Measurements from ENCODE around the gene LBX2.
"Not testable (repeated sequence)": the region's sequence is repeated elsewhere in the genome, so short reads cannot be mapped to it uniquely, and the experiment has no call there.

The LBX2 gene

GRCh38 chr2:74503506-74504475 lies 4.4 kb upstream of the LBX2 start:
- no peak for DNase-seq

GRCh38 chr2:74502720-74503505 lies 3.5 kb upstream of the LBX2 start:
- DNase-seq = no peak

- no peak for DNase-seq
Observed at GRCh38 chr2:74502147-74502719, 2.8 kb upstream of the LBX2 start.

- DNase-seq = no peak
Observed at GRCh38 chr2:74501335-74502071, 2.1 kb upstream of the LBX2 start.

GRCh38 chr2:74500578-74500946 lies 1.2 kb upstream of the LBX2 start:
- DNase-seq = no peak

GRCh38 chr2:74499940-74500577 lies 656 bp upstream of the LBX2 start:
- DNase-seq = no peak

- no peak for DNase-seq
Observed at GRCh38 chr2:74498500-74499266, 720 bp downstream of the LBX2 start.

GRCh38 chr2:74497777-74498499 lies 1.5 kb downstream of the LBX2 start:
- DNase-seq = no peak

- no peak for DNase-seq
Observed at GRCh38 chr2:74496997-74497776, 2.2 kb downstream of the LBX2 start.

GRCh38 chr2:74495440-74495839 lies 4.0 kb downstream of the LBX2 start:
- DNase-seq = no peak

- no peak for DNase-seq
Observed at GRCh38 chr2:74493546-74493945, 5.9 kb downstream of the LBX2 start.

GRCh38 chr2:74491648-74492544 lies 7.5 kb downstream of the LBX2 start:
- no peak for DNase-seq

GRCh38 chr2:74489906-74490305 lies 9.5 kb downstream of the LBX2 start:
- DNase-seq = no peak

GRCh38 chr2:74488643-74489481 lies 10.5 kb downstream of the LBX2 start:
- DNase-seq = no peak

- no peak for DNase-seq
Observed at GRCh38 chr2:74486141-74486540, 13.3 kb downstream of the LBX2 start.

- not testable (repeated sequence) for DNase-seq
Observed at GRCh38 chr2:74483675-74484164, 15.7 kb downstream of the LBX2 start.

- peak; percentile 94 for DNase-seq
Observed at GRCh38 chr2:74482801-74483674, 16.4 kb downstream of the LBX2 start, which contains the start of the genes CCDC142 and TTC31. CCDC142 (minus strand) TSS chr2:74482998; CDS start chr2:74482837, 161 bp downstream. TTC31 (plus strand) TSS chr2:74483081; CDS start chr2:74483096, 15 bp downstream.

Data from OCI-M1 (cell line).